PFSK-1 (cell line): ENCODE results near the gene TRA2B.

Experiments
- FOXP2 ChIP-seq: optimal IDR thresholded peaks from 2 replicates; pipeline ENCODE3; 2011; ENCODE audit warnings: borderline replicate concordance, control low read depth, inconsistent platforms; ENCODE audit not compliant: insufficient read depth; ENCODE audit errors: extremely low read length, extremely low read depth
- POLR2AphosphoS5 ChIP-seq: IDR thresholded peaks from 2 replicates; pipeline ENCODE4 v1.6.1; 2012; ENCODE audit warnings: low read depth, mild to moderate bottlenecking, control low read depth, low read length, moderate library complexity
- SIN3A ChIP-seq: IDR thresholded peaks from 2 replicates; pipeline ENCODE4 v1.6.1; 2012; ENCODE audit warnings: mild to moderate bottlenecking, low read length, moderate library complexity, borderline replicate concordance; ENCODE audit not compliant: insufficient read depth
- TAF1 ChIP-seq: IDR thresholded peaks from 2 replicates; pipeline ENCODE4 v1.6.1; 2012; ENCODE audit warnings: low read length, control low read depth, borderline replicate concordance; ENCODE audit not compliant: insufficient read depth
- TF ChIP-seq, protein P1 (sequence below), 2 experiments: IDR thresholded peaks; 2 replicates each; pipeline versions ENCODE4 v1.6.1 to v1.8.0; 2011 to 2012; ENCODE audit warnings: low read depth in 2 of 2, low read length in 2 of 2, control low read depth in 1 of 2, inconsistent platforms in 1 of 2, mild to moderate bottlenecking in 1 of 2, moderate library complexity in 1 of 2; ENCODE audit not compliant: insufficient read depth in 1 of 2

DNA sequence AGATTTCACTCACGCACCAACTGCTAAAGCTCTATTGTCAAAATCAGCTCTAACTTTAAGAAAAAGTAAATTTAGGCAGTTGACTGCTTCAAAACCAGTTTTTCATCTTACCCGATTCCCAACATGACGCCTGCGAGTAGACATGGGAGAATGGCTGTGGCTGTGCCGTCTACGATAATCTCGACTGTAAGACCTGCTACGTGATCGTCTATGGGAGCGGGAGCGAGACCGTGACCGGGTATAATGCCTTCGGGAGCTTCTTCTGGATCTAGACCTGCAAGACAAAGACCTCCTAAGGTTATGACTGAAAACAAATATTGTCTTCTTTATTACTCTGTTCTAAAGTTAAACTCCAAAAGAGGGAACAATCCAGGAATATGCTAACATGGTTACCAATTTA lies 12.5 kb downstream of the TRA2B start:
- TF ChIP-seq POLR2AphosphoS5, result no peak
- TF ChIP-seq TAF1, result no peak
- TF ChIP-seq, protein P1, sequence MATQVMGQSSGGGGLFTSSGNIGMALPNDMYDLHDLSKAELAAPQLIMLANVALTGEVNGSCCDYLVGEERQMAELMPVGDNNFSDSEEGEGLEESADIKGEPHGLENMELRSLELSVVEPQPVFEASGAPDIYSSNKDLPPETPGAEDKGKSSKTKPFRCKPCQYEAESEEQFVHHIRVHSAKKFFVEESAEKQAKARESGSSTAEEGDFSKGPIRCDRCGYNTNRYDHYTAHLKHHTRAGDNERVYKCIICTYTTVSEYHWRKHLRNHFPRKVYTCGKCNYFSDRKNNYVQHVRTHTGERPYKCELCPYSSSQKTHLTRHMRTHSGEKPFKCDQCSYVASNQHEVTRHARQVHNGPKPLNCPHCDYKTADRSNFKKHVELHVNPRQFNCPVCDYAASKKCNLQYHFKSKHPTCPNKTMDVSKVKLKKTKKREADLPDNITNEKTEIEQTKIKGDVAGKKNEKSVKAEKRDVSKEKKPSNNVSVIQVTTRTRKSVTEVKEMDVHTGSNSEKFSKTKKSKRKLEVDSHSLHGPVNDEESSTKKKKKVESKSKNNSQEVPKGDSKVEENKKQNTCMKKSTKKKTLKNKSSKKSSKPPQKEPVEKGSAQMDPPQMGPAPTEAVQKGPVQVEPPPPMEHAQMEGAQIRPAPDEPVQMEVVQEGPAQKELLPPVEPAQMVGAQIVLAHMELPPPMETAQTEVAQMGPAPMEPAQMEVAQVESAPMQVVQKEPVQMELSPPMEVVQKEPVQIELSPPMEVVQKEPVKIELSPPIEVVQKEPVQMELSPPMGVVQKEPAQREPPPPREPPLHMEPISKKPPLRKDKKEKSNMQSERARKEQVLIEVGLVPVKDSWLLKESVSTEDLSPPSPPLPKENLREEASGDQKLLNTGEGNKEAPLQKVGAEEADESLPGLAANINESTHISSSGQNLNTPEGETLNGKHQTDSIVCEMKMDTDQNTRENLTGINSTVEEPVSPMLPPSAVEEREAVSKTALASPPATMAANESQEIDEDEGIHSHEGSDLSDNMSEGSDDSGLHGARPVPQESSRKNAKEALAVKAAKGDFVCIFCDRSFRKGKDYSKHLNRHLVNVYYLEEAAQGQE (IDR thresholded peaks at IDR 0.05; ENCODE audit: insufficient read depth in 1 of 2, low read depth in 2 of 2, low read length in 2 of 2), result no peak
- TF ChIP-seq SIN3A, result no peak
- TF ChIP-seq FOXP2, result no peak
